Neutrophil (primary cell): Measurements from ENCODE around the gene CDK5.
"Not testable (repeated sequence)": the region's sequence is repeated elsewhere in the genome, so short reads cannot be mapped to it uniquely, and the experiment has no call there.

Experiments
- H3K27ac ChIP-seq: fragments of 200-600 bp; sonication (generic); 2 replicates; pipeline ENCODE4 v1.5.1; 2016; ENCODE audit warnings: mild to moderate bottlenecking, moderate library complexity
- H3K27me3 ChIP-seq: fragments of 200-600 bp; sonication (generic); 2 replicates; pipeline ENCODE4 v1.6.0; 2016; ENCODE audit warnings: mild to moderate bottlenecking
- H3K36me3 ChIP-seq: fragments of 200-600 bp; sonication (generic); 2 replicates; pipeline ENCODE4 v1.5.1; 2017
- H3K4me1 ChIP-seq, 2 experiments: fragments of 200-600 bp in 1 of 2; sonication (generic) in 1 of 2; 1 replicate in 1 of 2; 2 replicates in 1 of 2; pipeline versions ENCODE4 v1.5.1 to v1.6.1; 2013 to 2016; ENCODE audit warnings: low read depth in 1 of 2, low read length in 1 of 2, mild to moderate bottlenecking in 1 of 2, moderate library complexity in 1 of 2; ENCODE audit not compliant: control insufficient read depth in 1 of 2, insufficient read depth in 1 of 2
- H3K4me3 ChIP-seq, 2 experiments: fragments of 200-600 bp in 1 of 2; sonication (generic) in 1 of 2; 1 replicate in 1 of 2; 2 replicates in 1 of 2; pipeline ENCODE4 v1.5.1; 2013 to 2016; ENCODE audit warnings: low read depth in 1 of 2, low read length in 1 of 2, mild to moderate bottlenecking in 1 of 2, moderate library complexity in 1 of 2
- H3K9me3 ChIP-seq: fragments of 200-600 bp; sonication (generic); 2 replicates; pipeline ENCODE4 v1.5.1; 2016
- TF ChIP-seq, protein P1 (sequence below): fragments of 200-600 bp; sonication (generic); IDR thresholded peaks from 2 replicates; pipeline ENCODE4 v1.5.1; 2016; ENCODE audit warnings: antibody characterized with exemption

The CDK5 gene

DNA sequence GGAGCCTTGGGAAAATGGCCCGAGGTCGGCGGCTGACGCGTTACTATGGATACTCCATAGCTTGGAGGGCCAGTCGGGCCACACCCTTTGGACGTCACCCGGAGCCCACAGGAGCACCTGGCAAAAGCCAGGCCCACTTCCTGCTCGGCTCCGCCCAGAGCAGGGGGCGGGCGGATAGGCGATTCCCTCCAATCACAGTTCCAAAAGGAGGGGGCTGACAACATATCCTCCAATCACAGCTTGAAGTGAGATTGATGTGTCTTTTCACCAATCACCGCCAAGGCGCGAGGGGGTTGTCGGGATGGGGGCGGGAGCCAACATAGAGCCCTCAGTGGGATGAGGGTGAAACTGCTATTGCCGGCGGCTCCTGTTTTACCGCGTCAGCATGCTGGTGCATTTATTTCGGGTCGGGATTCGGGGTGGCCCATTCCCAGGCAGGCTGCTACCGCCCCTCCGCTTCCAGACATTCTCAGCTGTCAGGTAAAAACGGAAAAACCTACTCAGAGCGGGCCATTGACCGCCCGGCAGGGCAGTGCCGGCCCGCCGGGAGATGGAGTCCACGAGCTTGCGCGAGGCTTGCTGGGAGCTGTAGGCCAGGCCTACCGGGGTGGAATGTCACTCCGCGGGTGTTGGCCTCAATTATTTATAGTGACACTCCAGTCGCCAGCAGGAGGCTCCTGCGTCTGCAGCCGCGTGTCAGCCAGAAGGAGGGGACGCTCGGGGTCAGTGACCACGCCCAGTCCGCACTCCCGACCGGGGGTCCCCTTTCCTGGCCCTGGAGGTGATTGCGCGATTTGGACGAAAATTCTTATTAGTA is 29.4 kb downstream of the CDK5 start, which contains the start of gene ABCB8:
Gene ABCB8 (plus strand): TSS at position 320 of the 817 bp plus-strand sequence. CDS start 66 bp downstream, at position 386.
- H3K4me1 ChIP-seq: peaks cover 17 to 20% of the 10 kb centered on the region in 2 experiments
- H3K9me3 ChIP-seq: no peaks in the 10 kb centered on the region
- H3K27me3 ChIP-seq: peaks cover 26% of the 10 kb centered on the region
- peak within 1 kb of the TSS; percentile 91 to 96 for H3K4me3 ChIP-seq
- TF ChIP-seq, protein P1, sequence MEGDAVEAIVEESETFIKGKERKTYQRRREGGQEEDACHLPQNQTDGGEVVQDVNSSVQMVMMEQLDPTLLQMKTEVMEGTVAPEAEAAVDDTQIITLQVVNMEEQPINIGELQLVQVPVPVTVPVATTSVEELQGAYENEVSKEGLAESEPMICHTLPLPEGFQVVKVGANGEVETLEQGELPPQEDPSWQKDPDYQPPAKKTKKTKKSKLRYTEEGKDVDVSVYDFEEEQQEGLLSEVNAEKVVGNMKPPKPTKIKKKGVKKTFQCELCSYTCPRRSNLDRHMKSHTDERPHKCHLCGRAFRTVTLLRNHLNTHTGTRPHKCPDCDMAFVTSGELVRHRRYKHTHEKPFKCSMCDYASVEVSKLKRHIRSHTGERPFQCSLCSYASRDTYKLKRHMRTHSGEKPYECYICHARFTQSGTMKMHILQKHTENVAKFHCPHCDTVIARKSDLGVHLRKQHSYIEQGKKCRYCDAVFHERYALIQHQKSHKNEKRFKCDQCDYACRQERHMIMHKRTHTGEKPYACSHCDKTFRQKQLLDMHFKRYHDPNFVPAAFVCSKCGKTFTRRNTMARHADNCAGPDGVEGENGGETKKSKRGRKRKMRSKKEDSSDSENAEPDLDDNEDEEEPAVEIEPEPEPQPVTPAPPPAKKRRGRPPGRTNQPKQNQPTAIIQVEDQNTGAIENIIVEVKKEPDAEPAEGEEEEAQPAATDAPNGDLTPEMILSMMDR: peak; percentile 59
- H3K27ac ChIP-seq: peak within 1 kb of the TSS; percentile 79
- H3K36me3 ChIP-seq: peaks cover 3% of the 10 kb centered on the region

DNA sequence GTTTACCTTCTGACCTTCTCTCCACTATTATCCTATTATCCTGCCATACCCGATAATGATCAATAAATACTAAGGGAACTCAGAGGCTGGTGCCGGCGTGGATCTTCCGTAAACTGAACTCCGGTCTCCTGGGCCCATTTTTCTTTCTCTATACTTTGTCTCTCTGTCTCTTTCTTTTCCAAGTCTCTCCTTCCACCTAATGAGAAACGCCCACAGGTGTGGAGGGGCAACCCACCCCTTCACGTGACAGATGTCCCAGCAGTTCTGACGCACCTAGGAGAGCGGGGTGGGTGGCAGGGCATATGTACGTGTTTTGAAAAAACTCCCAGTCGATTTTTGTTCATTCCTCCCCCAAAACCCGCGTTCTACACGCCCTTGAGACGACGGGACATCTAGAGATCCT is 30.0 kb downstream of the CDK5 start:
- Histone ChIP-seq H3K27ac (peak overlapping the region; percentile 79), H3K4me3 (peak overlapping the region; percentile 91 to 96), H3K27me3 (peaks cover 32% of the 10 kb centered on the region), H3K4me1 (peaks cover 17 to 20% of the 10 kb centered on the region in 2 experiments)
- H3K36me3 ChIP-seq, H3K9me3 ChIP-seq: not testable (repeated sequence)

DNA sequence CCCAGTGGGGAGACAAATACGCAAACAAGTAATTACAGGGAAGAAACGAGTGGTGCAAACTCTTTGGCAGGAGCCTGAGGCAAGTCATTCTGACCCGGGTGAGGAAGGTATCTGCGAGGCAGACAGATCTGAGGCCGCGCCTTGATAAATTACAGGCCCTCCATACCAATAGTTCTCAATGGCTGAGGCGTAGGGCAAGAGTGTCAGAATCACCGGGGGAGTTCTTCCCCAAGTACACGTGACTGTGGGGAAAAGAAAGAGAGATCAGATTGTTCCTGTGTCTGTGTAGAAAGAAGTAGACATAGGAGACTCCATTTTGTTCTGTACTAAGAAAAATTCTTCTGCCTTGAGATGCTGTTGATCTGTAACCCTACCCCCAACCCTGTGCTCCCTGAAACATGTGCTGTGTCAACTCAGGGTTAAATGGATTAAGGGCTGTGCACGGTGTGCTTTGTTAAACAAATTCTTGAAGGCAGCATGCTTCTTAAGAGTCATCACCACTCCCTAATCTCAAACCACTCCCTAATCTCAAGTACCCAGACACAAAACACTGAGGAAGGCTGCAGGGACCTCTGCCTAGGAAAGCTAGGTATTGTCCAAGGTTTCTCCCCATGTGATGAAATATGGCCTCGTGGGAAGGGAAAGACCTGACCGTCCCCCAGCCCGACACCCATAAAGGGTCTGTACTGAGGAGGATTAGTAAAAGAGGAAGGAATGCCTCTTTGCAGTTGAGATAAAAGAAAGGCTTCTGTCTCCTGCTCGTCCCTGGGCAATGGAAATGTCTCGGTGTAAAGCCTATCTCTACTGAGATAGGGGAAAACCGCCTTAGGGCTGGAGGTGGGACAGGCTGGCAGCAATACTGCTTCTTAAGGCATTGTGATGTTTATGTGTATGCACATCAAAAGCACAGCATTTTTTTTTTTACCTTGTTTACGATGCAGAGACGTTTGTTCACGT is 30.6 kb downstream of the CDK5 start:
- Histone ChIP-seq H3K27ac (peak overlapping the region; percentile 79), H3K4me3 (peak overlapping the region; percentile 91 to 96), H3K4me1 (peaks cover 17 to 20% of the 10 kb centered on the region in 2 experiments), H3K27me3 (peaks cover 39% of the 10 kb centered on the region)
- H3K9me3 ChIP-seq, H3K36me3 ChIP-seq: not testable (repeated sequence)

DNA sequence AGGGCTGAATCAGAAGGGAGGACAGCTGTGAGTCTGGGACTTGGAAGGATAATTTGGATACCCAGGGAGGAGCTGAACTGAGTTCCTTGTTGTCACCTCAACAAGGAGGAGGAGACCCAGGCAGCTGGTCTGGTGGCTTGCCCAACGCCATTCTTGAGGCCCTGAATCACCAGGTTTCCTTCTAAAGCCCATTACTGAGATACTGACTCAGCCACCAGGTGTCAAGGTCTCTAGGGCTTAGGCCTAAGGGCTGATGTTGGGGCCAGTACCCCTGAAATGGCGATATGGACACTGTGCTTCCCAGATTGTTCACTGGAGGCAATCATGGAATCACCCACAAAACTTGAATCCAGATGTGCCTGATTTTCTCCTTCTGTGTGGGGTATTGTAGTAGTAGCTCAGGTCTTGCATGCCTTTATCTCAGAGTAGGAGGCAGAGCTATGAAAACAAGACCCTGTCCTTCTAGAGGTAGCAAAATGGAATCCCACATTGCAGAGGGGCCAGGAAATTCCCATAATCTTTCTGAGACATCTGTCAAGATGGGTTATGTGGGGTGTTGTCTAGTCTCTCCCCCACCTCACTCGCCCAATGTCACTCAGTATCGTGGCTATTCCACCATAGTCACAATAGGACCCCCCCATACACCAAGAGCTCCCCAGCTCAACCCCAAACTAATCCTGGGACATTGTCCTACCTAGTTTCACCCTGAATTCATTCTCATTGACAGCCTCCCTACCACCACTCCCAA is 31.6 kb downstream of the CDK5 start:
- Histone ChIP-seq H3K36me3 (no peaks in the 10 kb centered on the region), H3K4me3 (no peak overlapping the region), H3K9me3 (no peaks in the 10 kb centered on the region), H3K4me1 (peaks cover 17% of the 10 kb centered on the region in 2 experiments), H3K27me3 (peaks cover 49% of the 10 kb centered on the region), H3K27ac (no peak overlapping the region)
- TF ChIP-seq, protein P1: no peak

DNA sequence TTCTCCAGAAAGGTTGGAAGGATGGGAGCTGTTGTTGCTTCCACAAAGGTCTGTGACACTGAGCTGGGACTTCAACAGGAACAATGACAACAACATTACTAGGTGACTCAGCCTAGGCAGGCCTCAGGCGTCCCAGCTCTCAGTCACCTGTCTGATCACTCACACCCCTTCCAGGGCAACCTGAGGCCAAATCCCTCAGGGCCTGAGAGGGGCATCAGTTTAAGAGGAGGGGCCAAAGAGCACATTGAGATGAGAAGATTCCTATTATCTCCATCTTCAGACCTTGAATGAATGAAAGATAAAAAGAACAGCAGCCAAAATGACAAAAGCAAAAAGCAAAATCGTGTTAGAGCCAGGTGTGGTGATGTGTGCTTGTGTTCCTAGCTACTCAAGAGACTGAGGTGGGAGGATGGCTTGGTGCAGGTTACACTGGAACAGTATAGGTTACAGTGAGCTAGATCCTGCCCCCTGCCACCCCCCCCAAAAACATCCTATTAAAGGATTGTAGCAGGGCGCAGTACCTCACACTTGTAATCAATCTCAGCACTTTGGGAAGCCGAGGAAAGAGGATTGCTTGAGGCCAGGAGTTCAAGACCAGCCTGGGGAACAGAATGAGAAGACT is 33.2 kb downstream of the CDK5 start, which contains the start of gene ATG9B:
Gene ATG9B (minus strand): TSS at position 60 of the 622 bp plus-strand sequence. CDS start 71 bp downstream, outside the sequence.
- TF ChIP-seq, protein P1: no peak

More for the DNA sequence above, 33.2 kb downstream of the CDK5 start, which contains the start of gene ATG9B:
- Histone ChIP-seq H3K9me3 (no peaks in the 10 kb centered on the region), H3K36me3 (no peaks in the 10 kb centered on the region), H3K27ac (no peak within 1 kb of the TSS), H3K27me3 (peaks cover 64% of the 10 kb centered on the region), H3K4me3 (no peak within 1 kb of the TSS), H3K4me1 (peaks cover 16 to 17% of the 10 kb centered on the region in 2 experiments)
